HepG2 (cell line): Measurements from ENCODE around the gene SEC11A. TPM values are rescaled to one million over a fixed set of nuclear protein-coding genes. Genes with fewer than 3 reads are reported as not detected.

Experiments used
- BCLAF1 ChIP-seq: fragments of 450-650 bp; IDR thresholded peaks from 2 replicates; pipeline ENCODE4 v1.6.1; 2017; ENCODE audit warnings: mild to moderate bottlenecking
- DZIP1 ChIP-seq: sonication (generic); formaldehyde crosslinking; IDR thresholded peaks from 2 replicates; pipeline ENCODE4 v1.5.0; 2020; ENCODE audit warnings: mild to moderate bottlenecking, missing genetic modification reagents
- MEIS1 ChIP-seq: sonication (generic); formaldehyde crosslinking; IDR thresholded peaks from 2 replicates; pipeline ENCODE4 v1.9.0; 2021; ENCODE audit warnings: mild to moderate bottlenecking, missing genetic modification reagents, moderate library complexity, borderline replicate concordance
- NR2F6 ChIP-seq, 2 experiments: IDR thresholded peaks; 2 replicates each; pipeline ENCODE4 v1.6.1; 2016; ENCODE audit warnings: antibody characterized with exemption in 1 of 2, mild to moderate bottlenecking in 1 of 2
- NR3C1 ChIP-seq: sonication (generic); formaldehyde crosslinking; IDR thresholded peaks from 2 replicates; pipeline ENCODE4 v1.4.0; 2020; ENCODE audit warnings: missing genetic modification reagents
- PHB2 ChIP-seq: fragments of 450-650 bp; IDR thresholded peaks from 2 replicates; pipeline ENCODE4 v1.6.1; 2018; ENCODE audit not compliant: partially characterized antibody
- PLRG1 ChIP-seq: fragments of 450-650 bp; conservative IDR thresholded peaks from 2 replicates; pipeline ENCODE4 v1.6.1; 2016
- PRDM10 ChIP-seq: sonication (generic); formaldehyde crosslinking; IDR thresholded peaks from 2 replicates; pipeline ENCODE4 v1.4.0; 2020; ENCODE audit warnings: low read depth, missing genetic modification reagents
- SRSF4 ChIP-seq: fragments of 200-400 bp; formaldehyde crosslinking; IDR thresholded peaks from one replicate; pipeline ENCODE4 v1.6.1; 2018; ENCODE audit warnings: mild to moderate bottlenecking, low read depth, low read length, moderate library complexity; ENCODE audit not compliant: poor library complexity, severe bottlenecking
- SRSF9 ChIP-seq: fragments of 200-400 bp; formaldehyde crosslinking; IDR thresholded peaks from 2 replicates; pipeline ENCODE4 v1.6.1; 2018; ENCODE audit warnings: borderline replicate concordance, mild to moderate bottlenecking, low read depth, low read length; ENCODE audit not compliant: insufficient read depth, poor library complexity, severe bottlenecking
- TARDBP ChIP-seq: sonication (generic); formaldehyde crosslinking; IDR thresholded peaks from 2 replicates; pipeline ENCODE4 v1.8.0; 2022; ENCODE audit warnings: mild to moderate bottlenecking, missing genetic modification reagents
- ZBTB14 ChIP-seq: sonication (generic); formaldehyde crosslinking; IDR thresholded peaks from 2 replicates; pipeline ENCODE4 v1.4.0; 2020; ENCODE audit warnings: missing genetic modification reagents
- ZIK1 ChIP-seq: sonication (generic); formaldehyde crosslinking; IDR thresholded peaks from 2 replicates; pipeline ENCODE4 v1.5.0; 2020; ENCODE audit warnings: mild to moderate bottlenecking, low read depth, missing genetic modification reagents, borderline replicate concordance
- ZNF12 ChIP-seq: sonication (generic); formaldehyde crosslinking; IDR thresholded peaks from 2 replicates; pipeline ENCODE4 v1.5.0; 2020; ENCODE audit warnings: missing genetic modification reagents
- ZNF30 ChIP-seq: sonication (generic); formaldehyde crosslinking; IDR thresholded peaks from 2 replicates; pipeline ENCODE4 v1.5.0; 2020; ENCODE audit warnings: mild to moderate bottlenecking, missing genetic modification reagents
- ZNF335 ChIP-seq: sonication (generic); formaldehyde crosslinking; IDR thresholded peaks from 2 replicates; pipeline ENCODE4 v1.4.0; 2020; ENCODE audit warnings: missing genetic modification reagents
- ZNF616 ChIP-seq: sonication (generic); formaldehyde crosslinking; IDR thresholded peaks from 2 replicates; pipeline ENCODE4 v1.5.0; 2020; ENCODE audit warnings: low read depth, mild to moderate bottlenecking, missing genetic modification reagents
- ZNF652 ChIP-seq: IDR thresholded peaks from 2 replicates; pipeline ENCODE4 v1.6.1; 2016; ENCODE audit warnings: low read depth, borderline replicate concordance
- polyA plus RNA-seq, 8 experiments: library from polyadenylated mRNA; depleted of rRNA in 3 of 8; stranded (reverse) in 7 of 8; unstranded in 1 of 8; fragments of >200 nt; fragmentation: Illumina TruSeq in 4 of 8; extraction: Trizol in 4 of 8; gene quantifications; 2 replicates each; pipeline versions ENCODE4 v1.2.1 to v1.2.3, GENCODE V29; 2011 to 2016; ENCODE audit warnings: low read depth in 4 of 8, missing spikeins in 1 of 8, mixed read lengths in 1 of 8; ENCODE audit not compliant: insufficient read depth in 1 of 8
- total RNA-seq, 5 experiments: library from RNA; depleted of rRNA; stranded (reverse); fragments of >200 nt; fragmentation: Illumina TruSeq; extraction: Trizol; gene quantifications; 2 replicates each; pipeline ENCODE4 v1.2.3, GENCODE V29; 2016; ENCODE audit warnings: low read depth in 1 of 5

The SEC11A gene
- total and polyA plus RNA-seq, 2 of the 13 experiments (the other 11 are each of a cell fraction or from before 2014, with no cell fraction given) = 141 to 230 TPM

GRCh38 chr15:84747416-84748273 is 31.7 kb upstream of the SEC11A start (continued):
- TF ChIP-seq ZBTB14 (CRISPR knock-in tag) (no peak), ZNF616 (CRISPR knock-in tag) (peak; percentile 65; the same call in 1 of the 2 replicates), ZNF30 (CRISPR knock-in tag) (no peak), NR2F6 (IDR thresholded peaks at IDR 0.05) (no peak), NR2F6 (CRISPR knock-in tag; IDR thresholded peaks at IDR 0.05) (no peak), ZNF652 (CRISPR knock-in tag) (no peak), TARDBP (peak; percentile 58; the same call in 1 of the 2 replicates), ZNF335 (CRISPR knock-in tag) (no peak), SRSF9 (no peak), PRDM10 (CRISPR knock-in tag) (no peak), NR3C1 (CRISPR knock-in tag) (no peak), ZNF12 (0 out of 2 replicates have a peak, but pooled peaks have one; percentile 3), PLRG1 (no peak), BCLAF1 (no peak), MEIS1 (CRISPR knock-in tag) (no peak), PHB2 (no peak), ZIK1 (0 out of 2 replicates have a peak, but pooled peaks have one; percentile 32), DZIP1 (CRISPR knock-in tag) (no peak), SRSF4 (no peak)
